Keratinocyte (primary cell): ENCODE measurements around the gene KMT2D. TPM values are rescaled to one million over a fixed set of nuclear protein-coding genes. Genes with fewer than 3 reads are reported as not detected.

Experiments used
- DNase-seq: peaks from one replicate; pipeline ENCODE4 v3.0.0-alpha.2; 2011; ENCODE audit warnings: low read depth, missing footprints, low spot score
- FAIRE-seq: peaks from 2 replicates; lab custom pipeline; 2011; peaks lifted over from hg19 to GRCh38; lab: Jason Lieb, UNC
- H2AFZ ChIP-seq: 2 replicates; pipeline ENCODE4 v1.6.0; 2012; ENCODE audit warnings: low read length, control low read depth, inconsistent platforms; ENCODE audit not compliant: control insufficient read depth
- H3K27ac ChIP-seq: 2 replicates; pipeline ENCODE4 v1.5.1; 2011; ENCODE audit warnings: low read length; ENCODE audit not compliant: control insufficient read depth, insufficient read depth
- H3K27me3 ChIP-seq: 3 replicates; pipeline ENCODE4 v1.6.0; 2011; ENCODE audit warnings: low read length; ENCODE audit not compliant: control insufficient read depth, insufficient read depth; ENCODE audit errors: extremely low read depth
- H3K36me3 ChIP-seq, 2 experiments: 2 replicates in 1 of 2; 3 replicates in 1 of 2; pipeline ENCODE4 v1.5.1; 2011; ENCODE audit warnings: low read length in 2 of 2, mild to moderate bottlenecking in 1 of 2; ENCODE audit not compliant: control insufficient read depth in 2 of 2, insufficient read depth in 2 of 2; ENCODE audit errors: extremely low read depth in 1 of 2
- H3K4me1 ChIP-seq: 3 replicates; pipeline ENCODE4 v1.5.1; 2011; ENCODE audit warnings: low read length; ENCODE audit not compliant: control insufficient read depth, insufficient read depth; ENCODE audit errors: extremely low read depth
- H3K4me2 ChIP-seq: 3 replicates; pipeline ENCODE4 v1.6.0; 2011; ENCODE audit warnings: low read depth, low read length; ENCODE audit not compliant: control insufficient read depth, insufficient read depth; ENCODE audit errors: extremely low read depth
- H3K4me3 ChIP-seq, 3 experiments: fragments of 200-600 bp in 1 of 3; sonication (generic) in 1 of 3; 2 replicates in 2 of 3; 3 replicates in 1 of 3; pipeline ENCODE4 v1.5.1; 2011 to 2016; ENCODE audit warnings: low read length in 3 of 3, mild to moderate bottlenecking in 3 of 3, control low read depth in 2 of 3, inconsistent platforms in 1 of 3, low read depth in 1 of 3, mixed read lengths in 1 of 3, mixed run types in 1 of 3, moderate library complexity in 1 of 3; ENCODE audit not compliant: control insufficient read depth in 2 of 3, insufficient read depth in 2 of 3; ENCODE audit errors: extremely low read depth in 1 of 3
- H3K79me2 ChIP-seq: 2 replicates; pipeline ENCODE4 v1.6.0; 2012; ENCODE audit warnings: low read length; ENCODE audit not compliant: control insufficient read depth, insufficient read depth
- H3K9ac ChIP-seq: 3 replicates; pipeline ENCODE4 v1.6.0; 2011; ENCODE audit warnings: low read length; ENCODE audit not compliant: control insufficient read depth, insufficient read depth; ENCODE audit errors: extremely low read depth
- H3K9me1 ChIP-seq: 3 replicates; pipeline ENCODE4 v1.6.0; 2011; ENCODE audit warnings: low read length; ENCODE audit not compliant: control insufficient read depth, insufficient read depth; ENCODE audit errors: extremely low read depth
- H3K9me3 ChIP-seq: 2 replicates; pipeline ENCODE4 v1.5.1; 2012; ENCODE audit warnings: low read depth, low read length; ENCODE audit not compliant: control insufficient read depth
- H4K20me1 ChIP-seq: 3 replicates; pipeline ENCODE4 v1.6.0; 2011; ENCODE audit warnings: low read length; ENCODE audit not compliant: control insufficient read depth, insufficient read depth; ENCODE audit errors: extremely low read depth
- CTCF ChIP-seq, 3 experiments: IDR thresholded peaks in 1 of 3; conservative IDR thresholded peaks in 1 of 3; optimal IDR thresholded peaks in 1 of 3; 2 replicates in 2 of 3; 3 replicates in 1 of 3; pipeline versions ENCODE3 to v1.5.1; 2011; ENCODE audit warnings: low read length in 3 of 3, mild to moderate bottlenecking in 3 of 3, moderate library complexity in 2 of 3, control low read depth in 1 of 3, inconsistent platforms in 1 of 3; ENCODE audit not compliant: insufficient read depth in 2 of 3; ENCODE audit errors: extremely low read depth in 1 of 3
- EZH2 ChIP-seq: IDR thresholded peaks from one replicate; pipeline ENCODE4 v1.6.1; 2012; ENCODE audit warnings: inconsistent platforms, mild to moderate bottlenecking, low read length, moderate library complexity
- dilution Hi-C: fragments of 300-500 bp; cut with MboI; formaldehyde crosslinking; loops from one replicate; pipeline ENCODE4 v1.7.0; 2020; ENCODE audit warnings: low sequenced_read_pairs; ENCODE audit not compliant: extremely low pct_ligation_motif_present
- polyA plus RNA-seq, 5 experiments: library from polyadenylated mRNA; depleted of rRNA in 3 of 5; stranded (reverse) in 3 of 5; stranded (forward) in 1 of 5; unstranded in 1 of 5; fragments of >200 nt; gene quantifications; 1 replicate in 1 of 5; 2 replicates in 3 of 5; 3 replicates in 1 of 5; pipeline versions ENCODE4 v1.2.1 to v1.2.3, GENCODE V29; 2011 to 2012; ENCODE audit warnings: missing spikeins in 2 of 5, low read depth in 1 of 5, low replicate concordance in 1 of 5

Gene KMT2D
- polyA plus RNA-seq, 1 donor (not counting 4 experiments of a cell fraction or from before 2014, with no cell fraction given): 9.8 TPM

DNA sequence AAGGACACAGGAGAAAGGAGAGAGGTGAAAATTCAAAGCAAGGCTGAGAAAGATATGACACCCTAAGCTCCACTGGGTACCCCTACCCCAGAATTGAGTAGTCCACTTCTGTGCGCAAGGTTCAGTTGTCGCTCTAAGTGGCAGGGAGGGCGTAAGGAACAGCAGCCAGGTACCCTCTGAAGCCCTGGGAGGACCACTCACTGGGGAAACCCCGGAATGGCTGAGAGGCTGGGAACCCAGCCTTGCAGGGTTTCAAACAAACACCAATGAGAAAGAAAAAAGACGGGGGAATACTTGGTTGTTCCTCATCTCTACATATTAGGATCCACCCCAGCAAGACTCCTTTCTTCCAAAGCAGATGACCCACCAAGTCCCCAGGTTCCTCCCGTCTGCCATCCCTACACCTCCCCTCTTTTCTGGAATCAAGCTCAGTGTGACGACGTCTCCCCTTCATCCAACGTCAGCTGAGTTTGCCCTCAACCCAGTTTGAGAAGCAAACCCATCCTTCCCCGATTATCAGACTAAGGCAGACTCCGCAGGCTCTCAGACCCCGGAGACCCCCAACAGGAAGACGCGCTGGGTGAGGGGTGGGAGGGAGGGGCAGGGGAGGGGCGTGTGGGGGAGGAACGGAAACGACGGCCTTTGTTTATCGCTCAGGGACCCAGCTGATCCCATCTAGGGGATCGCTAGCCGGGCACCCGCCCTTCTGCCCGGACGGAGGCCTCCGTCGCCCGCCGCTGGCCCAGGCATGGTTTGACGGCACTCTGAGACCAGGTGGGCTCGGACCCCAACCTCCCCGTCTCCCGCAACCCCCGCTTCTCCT, 49.3 kb upstream of the KMT2D start:
- TF ChIP-seq EZH2 (no peak), CTCF (optimal IDR thresholded peaks at IDR 0.05 in 1 of 3, IDR thresholded peaks at IDR 0.05 in 1 of 3, conservative IDR thresholded peaks at IDR 0.05 in 1 of 3; ENCODE audit: extremely low read depth in 1 of 3, insufficient read depth in 2 of 3, low read length in 3 of 3) (no peak)
- peak overlapping the region; percentile 93 to 98 (median 93) for H3K4me3 ChIP-seq
- dilution Hi-C loops: no loop called here
- H4K20me1 ChIP-seq: no peaks in the 10 kb centered on the region
- peaks cover 23% of the 10 kb centered on the region for H3K79me2 ChIP-seq
- H3K9me1 ChIP-seq: no peaks in the 10 kb centered on the region
- H2AFZ ChIP-seq: peak overlapping the region; percentile 88
- H3K4me2 ChIP-seq: peak overlapping the region; percentile 94
- H3K27ac ChIP-seq: peak overlapping the region; percentile 54
- H3K9me3 ChIP-seq: no peaks in the 10 kb centered on the region
- peaks cover 23% of the 10 kb centered on the region for H3K4me1 ChIP-seq
- FAIRE-seq (no peak), DNase-seq (no peak)
- H3K36me3 ChIP-seq: peaks cover 0 to 4% of the 10 kb centered on the region in 2 experiments
- H3K27me3 ChIP-seq: no peaks in the 10 kb centered on the region
- H3K9ac ChIP-seq: peak overlapping the region; percentile 86

DNA sequence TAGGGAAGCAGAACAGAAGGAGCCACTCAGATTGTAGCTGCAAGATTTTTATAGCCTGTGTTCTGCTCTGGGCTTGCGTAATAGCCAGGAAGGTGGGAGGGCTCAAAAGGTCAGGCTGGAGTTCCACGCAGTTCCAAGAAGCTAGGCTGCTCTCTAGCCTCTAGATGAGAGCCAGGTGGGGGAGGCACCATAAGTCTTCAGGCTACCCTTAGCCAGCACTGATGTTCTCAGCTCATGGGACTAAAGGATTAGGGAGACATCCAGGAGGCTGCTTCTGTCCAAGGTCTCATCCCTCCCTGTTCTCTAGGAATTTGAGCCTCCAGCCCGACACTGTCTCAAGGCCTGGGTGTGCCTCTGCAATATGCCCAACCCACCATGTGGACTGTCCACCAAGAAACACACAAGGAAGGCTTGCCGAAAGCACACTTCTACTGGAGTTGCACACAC, 48.4 kb upstream of the KMT2D start:
- H3K4me1 ChIP-seq: peaks cover 23% of the 10 kb centered on the region
- H3K27me3 ChIP-seq: no peaks in the 10 kb centered on the region
- no peaks in the 10 kb centered on the region for H3K9me3 ChIP-seq
- dilution Hi-C loops: no loop called here
- H3K36me3 ChIP-seq: peaks cover 5 to 11% of the 10 kb centered on the region in 2 experiments
- no peaks in the 10 kb centered on the region for H4K20me1 ChIP-seq
- TF ChIP-seq EZH2: no peak
- TF ChIP-seq CTCF (optimal IDR thresholded peaks at IDR 0.05 in 1 of 3, IDR thresholded peaks at IDR 0.05 in 1 of 3, conservative IDR thresholded peaks at IDR 0.05 in 1 of 3; ENCODE audit: extremely low read depth in 1 of 3, insufficient read depth in 2 of 3, low read length in 3 of 3): no peak
- no peaks in the 10 kb centered on the region for H3K9me1 ChIP-seq
- no peak for DNase-seq
- H3K27ac ChIP-seq: no peak overlapping the region
- peaks cover 23% of the 10 kb centered on the region for H3K79me2 ChIP-seq
- H3K4me2 ChIP-seq: peak overlapping the region; percentile 94
- no peak for FAIRE-seq
- H2AFZ ChIP-seq: no peak overlapping the region
- H3K4me3 ChIP-seq: peak overlapping the region in 2 of 3 experiments; percentile 6 to 93
- no peak overlapping the region for H3K9ac ChIP-seq
